H1 (cell line): ENCODE measurements around the gene NUTM2F. TPM values are rescaled to one million over a fixed set of nuclear protein-coding genes. Genes with fewer than 3 reads are reported as not detected.

ENCODE experiments used
- CTCF ChIA-PET: fragments of 300-600 bp; sonication (Branson Sonifier 250); formaldehyde crosslinking; loops from one replicate; lab custom pipeline; 2021; ENCODE audit not compliant: partially characterized antibody; lab: Charles Lee
- POLR2A ChIA-PET: fragments of 300-600 bp; sonication (Branson Sonifier 250); formaldehyde crosslinking; loops from one replicate; lab custom pipeline; 2021; ENCODE audit warnings: inconsistent platforms; ENCODE audit not compliant: partially characterized antibody; lab: Charles Lee
- DNase-seq, 2 experiments: peaks; one replicate each; pipeline versions ENCODE4 v3.0.0 to v3.0.0-alpha.2; 2010 to 2022; ENCODE audit warnings: low spot score in 2 of 2, low read depth in 1 of 2, mixed read lengths in 1 of 2
- FAIRE-seq: peaks from 2 replicates; lab custom pipeline; 2011; peaks lifted over from hg19 to GRCh38; lab: Jason Lieb, UNC
- H2AFZ ChIP-seq: 2 replicates; pipeline ENCODE4 v1.8.1; 2012; ENCODE audit warnings: low read length, inconsistent platforms
- H2AK5ac ChIP-seq: 2 replicates; pipeline ENCODE4 v1.6.1; 2013; ENCODE audit warnings: low read depth, low read length
- H2BK120ac ChIP-seq: replicated peaks from 2 replicates; pipeline ENCODE3; 2013; ENCODE audit warnings: low read depth, low read length, inconsistent platforms
- H2BK12ac ChIP-seq: 2 replicates; pipeline ENCODE4 v1.6.1; 2013; ENCODE audit warnings: low read depth, low read length
- H2BK15ac ChIP-seq: 2 replicates; pipeline ENCODE4 v1.6.1; 2013; ENCODE audit warnings: low read length
- H2BK20ac ChIP-seq: 2 replicates; pipeline ENCODE4 v1.6.1; 2013; ENCODE audit warnings: low read length
- H2BK5ac ChIP-seq: 2 replicates; pipeline ENCODE4 v1.6.1; 2013; ENCODE audit warnings: low read depth, low read length
- H3K14ac ChIP-seq: 2 replicates; pipeline ENCODE4 v1.6.1; 2013; ENCODE audit warnings: inconsistent platforms; ENCODE audit not compliant: insufficient read length
- H3K18ac ChIP-seq: 2 replicates; pipeline ENCODE4 v1.6.1; 2013; ENCODE audit warnings: low read length; ENCODE audit errors: extremely low read depth
- H3K23ac ChIP-seq: 2 replicates; pipeline ENCODE4 v1.6.1; 2013; ENCODE audit warnings: inconsistent platforms; ENCODE audit not compliant: insufficient read length
- H3K23me2 ChIP-seq: 2 replicates; pipeline ENCODE4 v1.6.1; 2013; ENCODE audit warnings: low read depth, low read length
- H3K27ac ChIP-seq: 2 replicates; pipeline ENCODE4 v1.6.1; 2011; ENCODE audit warnings: low read depth, low read length, inconsistent platforms
- H3K27me3 ChIP-seq, 4 experiments: replicated peaks in 1 of 4; 1 replicate in 1 of 4; 2 replicates in 3 of 4; pipeline versions ENCODE4 v1.6.1 to v1.8.1; 2011 to 2013; ENCODE audit warnings: low read length in 3 of 4, mild to moderate bottlenecking in 3 of 4, inconsistent platforms in 2 of 4, mixed read lengths in 2 of 4, moderate library complexity in 1 of 4; ENCODE audit not compliant: control insufficient read depth in 3 of 4, insufficient read depth in 3 of 4; ENCODE audit errors: extremely low read depth in 1 of 4
- H3K36me3 ChIP-seq, 4 experiments: 2 replicates each; pipeline versions ENCODE4 v1.6.1 to v1.8.1; 2011 to 2013; ENCODE audit warnings: mild to moderate bottlenecking in 4 of 4, low read length in 3 of 4, moderate library complexity in 2 of 4, control low read depth in 1 of 4, inconsistent platforms in 1 of 4; ENCODE audit not compliant: insufficient read depth in 4 of 4, control insufficient read depth in 2 of 4
- H3K4ac ChIP-seq: replicated peaks from 2 replicates; pipeline ENCODE3; 2013; ENCODE audit warnings: low read length, low read depth, mixed read lengths, inconsistent platforms; ENCODE audit not compliant: insufficient read length
- H3K4me1 ChIP-seq, 4 experiments: replicated peaks in 1 of 4; 1 replicate in 1 of 4; 2 replicates in 3 of 4; pipeline versions ENCODE4 v1.6.1 to v1.8.1; 2011 to 2013; ENCODE audit warnings: low read length in 3 of 4, inconsistent platforms in 2 of 4, mixed read lengths in 1 of 4; ENCODE audit not compliant: insufficient read depth in 4 of 4, control insufficient read depth in 3 of 4
- H3K4me2 ChIP-seq, 2 experiments: 2 replicates each; pipeline versions ENCODE4 v1.6.1 to v1.8.1; 2011 to 2013; ENCODE audit warnings: low read depth in 2 of 2, low read length in 2 of 2, control low read depth in 1 of 2, inconsistent platforms in 1 of 2, mild to moderate bottlenecking in 1 of 2; ENCODE audit not compliant: insufficient read depth in 1 of 2
- H3K4me3 ChIP-seq, 4 experiments: fragments of 200-600, 300-600 bp in 1 of 4; sonication (generic), shearing (Covaris generic), sonication (Bioruptor Twin) in 1 of 4; 2 replicates each; pipeline versions ENCODE4 v1.5.1 to v1.8.1; 2011 to 2016; ENCODE audit warnings: low read length in 4 of 4, low read depth in 3 of 4, control low read depth in 2 of 4, inconsistent platforms in 2 of 4, mild to moderate bottlenecking in 2 of 4, mixed read lengths in 1 of 4, moderate library complexity in 1 of 4; ENCODE audit not compliant: insufficient read depth in 2 of 4; ENCODE audit errors: extremely low read depth in 1 of 4
- H3K56ac ChIP-seq: replicated peaks from 2 replicates; pipeline ENCODE3; 2013; ENCODE audit warnings: low read depth, mild to moderate bottlenecking, mixed read lengths, low read length, inconsistent platforms; ENCODE audit not compliant: insufficient read length
- H3K79me1 ChIP-seq: 2 replicates; pipeline ENCODE4 v1.6.1; 2013; ENCODE audit warnings: low read depth, low read length, control low read depth
- H3K79me2 ChIP-seq, 2 experiments: 2 replicates each; pipeline versions ENCODE4 v1.6.1 to v1.8.1; 2012 to 2013; ENCODE audit warnings: low read length in 2 of 2, mild to moderate bottlenecking in 2 of 2, inconsistent platforms in 1 of 2; ENCODE audit not compliant: insufficient read depth in 2 of 2, control insufficient read depth in 1 of 2
- H3K9ac ChIP-seq, 4 experiments: replicated peaks in 1 of 4; 1 replicate in 1 of 4; 2 replicates in 3 of 4; pipeline versions ENCODE4 v1.6.1 to v1.8.1; 2011 to 2013; ENCODE audit warnings: low read depth in 3 of 4, low read length in 3 of 4, control low read depth in 2 of 4, mild to moderate bottlenecking in 2 of 4, moderate library complexity in 2 of 4, inconsistent platforms in 1 of 4; ENCODE audit errors: extremely low read depth in 1 of 4
- H3K9me3 ChIP-seq, 2 experiments: 2 replicates each; pipeline versions ENCODE4 v1.6.1 to v1.8.1; 2012 to 2013; ENCODE audit warnings: mild to moderate bottlenecking in 2 of 2, moderate library complexity in 2 of 2, control low read depth in 1 of 2, inconsistent platforms in 1 of 2, low read depth in 1 of 2, low read length in 1 of 2, mixed read lengths in 1 of 2; ENCODE audit not compliant: insufficient read depth in 2 of 2
- H4K20me1 ChIP-seq, 2 experiments: replicated peaks in 1 of 2; 2 replicates each; pipeline versions ENCODE3 to v1.8.1; 2011 to 2013; ENCODE audit warnings: inconsistent platforms in 2 of 2, low read length in 2 of 2, mild to moderate bottlenecking in 1 of 2; ENCODE audit not compliant: insufficient read depth in 2 of 2, control insufficient read depth in 1 of 2
- H4K5ac ChIP-seq: 2 replicates; pipeline ENCODE4 v1.6.1; 2013; ENCODE audit warnings: low read length, low read depth, mixed read lengths, inconsistent platforms; ENCODE audit not compliant: insufficient read length
- H4K8ac ChIP-seq: 2 replicates; pipeline ENCODE4 v1.8.0; 2013; ENCODE audit warnings: mild to moderate bottlenecking, moderate library complexity, low read length, inconsistent platforms; ENCODE audit not compliant: insufficient read depth; ENCODE audit errors: extremely low read depth
- H4K91ac ChIP-seq: replicated peaks from 2 replicates; pipeline ENCODE3; 2013; ENCODE audit warnings: low read length, mixed read lengths, inconsistent platforms; ENCODE audit not compliant: insufficient read length
- CHD1 ChIP-seq: IDR thresholded peaks from 2 replicates; pipeline ENCODE4 v1.6.1; 2012; ENCODE audit warnings: low read depth, low read length, improper control_type of control experiment
- CTBP2 ChIP-seq: IDR thresholded peaks from 2 replicates; pipeline ENCODE4 v1.7.0; 2011; ENCODE audit warnings: borderline replicate concordance, mild to moderate bottlenecking, moderate library complexity, mixed read lengths, low read length; ENCODE audit not compliant: insufficient read depth, insufficient read length
- EZH2 ChIP-seq: fragments of 200-600 bp; sonication (generic); IDR thresholded peaks from 2 replicates; pipeline ENCODE4 v1.7.1; 2012; ENCODE audit warnings: low read depth, mild to moderate bottlenecking, moderate library complexity, low read length, inconsistent platforms; ENCODE audit not compliant: severe bottlenecking
- HDAC2 ChIP-seq, 2 experiments: fragments of 300-600 bp in 1 of 2; sonication (generic) in 1 of 2; IDR thresholded peaks; 2 replicates each; pipeline ENCODE4 v1.6.1; 2011 to 2012; ENCODE audit warnings: low read depth in 2 of 2, low read length in 2 of 2, mild to moderate bottlenecking in 2 of 2, moderate library complexity in 2 of 2, borderline replicate concordance in 1 of 2, inconsistent platforms in 1 of 2
- JUND ChIP-seq: IDR thresholded peaks from 2 replicates; pipeline ENCODE4 v1.6.1; 2011; ENCODE audit warnings: mild to moderate bottlenecking, improper control_type of control experiment, low read length
- KDM4A ChIP-seq: IDR thresholded peaks from one replicate; pipeline ENCODE4 v1.7.1; 2012; ENCODE audit warnings: low read depth, mild to moderate bottlenecking, moderate library complexity, low read length, inconsistent platforms; ENCODE audit not compliant: severe bottlenecking
- NANOG ChIP-seq: IDR thresholded peaks from 2 replicates; pipeline ENCODE4 v1.6.1; 2011; ENCODE audit warnings: low read length, low read depth, mild to moderate bottlenecking, inconsistent platforms; ENCODE audit not compliant: insufficient read depth, poor library complexity, severe bottlenecking
- PHF8 ChIP-seq: fragments of 200-600 bp; sonication (generic); conservative IDR thresholded peaks from 2 replicates; pipeline ENCODE4 v1.7.1; 2012; ENCODE audit warnings: low read depth, mild to moderate bottlenecking, inconsistent platforms, low read length, moderate library complexity
- RNF2 ChIP-seq: fragments of 200-900, 300-1000 bp; sonication (generic); IDR thresholded peaks from 2 replicates; pipeline ENCODE4 v1.7.1; 2016; ENCODE audit warnings: borderline replicate concordance, low read depth, mild to moderate bottlenecking, antibody characterized with exemption, low read length; ENCODE audit not compliant: poor library complexity, severe bottlenecking; ENCODE audit errors: missing control alignments
- TCF12 ChIP-seq: IDR thresholded peaks from 2 replicates; pipeline ENCODE4 v1.6.1; 2011; ENCODE audit warnings: low read depth, mild to moderate bottlenecking, low read length
- polyA plus RNA-seq, 7 experiments: library from polyadenylated mRNA; depleted of rRNA in 3 of 7; stranded (reverse) in 5 of 7; unstranded in 2 of 7; fragments of >200 nt in 5 of 7; fragments of 200-250 nt in 2 of 7; gene quantifications; 1 replicate in 5 of 7; 2 replicates in 1 of 7; 4 replicates in 1 of 7; pipeline versions ENCODE4 v1.2.1 to v1.2.3, GENCODE V29; 2011 to 2013; ENCODE audit warnings: missing spikeins in 2 of 7, mixed read lengths in 2 of 7
- total RNA-seq: library from RNA; stranded (reverse); fragmentation: NEBNext Ultra II Directional; extraction: Animal tissue kit (Norgen Biotek cat#: 25700); gene quantifications from 2 replicates; pipeline ENCODE4 v1.2.1, GENCODE V29; 2021
- TF ChIP-seq, protein P1 (sequence below): IDR thresholded peaks from 2 replicates; pipeline ENCODE4 v1.6.1; 2011; ENCODE audit warnings: low read length, improper control_type of control experiment
- TF ChIP-seq, protein P2 (sequence below): IDR thresholded peaks from 2 replicates; pipeline ENCODE4 v1.6.1; 2012; ENCODE audit warnings: inconsistent platforms

Gene NUTM2F
- total and polyA plus RNA-seq, 2 of the 8 experiments (the other 6 are each of a cell fraction or from before 2014, with no cell fraction given) = 0.06 to 0.19 TPM

DNA sequence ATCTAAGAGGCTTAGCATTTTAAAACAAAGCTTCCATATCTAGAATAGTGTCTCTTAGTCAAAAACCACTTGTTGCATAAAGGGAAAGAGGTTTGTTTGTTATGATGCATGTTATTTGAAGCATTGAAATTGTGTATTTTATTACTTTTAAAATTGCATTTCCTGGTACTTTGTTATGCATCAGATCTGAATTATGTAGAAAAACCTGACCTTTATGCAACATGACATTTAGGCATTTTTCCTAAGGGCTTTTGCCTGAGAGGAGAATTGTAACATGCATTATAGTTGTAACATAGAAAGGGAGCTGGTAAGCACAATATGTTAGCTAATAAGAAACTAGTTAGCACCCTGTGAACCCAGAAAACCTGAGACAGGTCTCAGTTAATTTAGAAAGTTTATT is 47.3 kb downstream of the NUTM2F start:
- 0 out of 7 replicates have a peak, but pooled peaks cover 0 to 3% (median 0%) of the 10 kb centered on the region in 4 experiments for H3K4me1 ChIP-seq
- H3K18ac ChIP-seq = no peak overlapping the region
- no peak overlapping the region for H3K56ac ChIP-seq
- H3K4ac ChIP-seq = no peak overlapping the region
- no peak overlapping the region for H2BK15ac ChIP-seq
- no peaks in the 10 kb centered on the region for H3K23me2 ChIP-seq
- H2BK20ac ChIP-seq = no peak overlapping the region
- ChIA-PET CTCF (interaction anchor here (0.8 to 1.1 kb wide), 2 partner anchors 28 to 160 kb away, joined by 3 to 4 read pairs; no protein-coding TSS in a partner anchor), POLR2A (no interaction called here)
- no peaks in the 10 kb centered on the region for H3K27me3 ChIP-seq
- H3K9me3 ChIP-seq = no peaks in the 10 kb centered on the region
- no peak overlapping the region for H2BK120ac ChIP-seq
- no peak overlapping the region for H2AK5ac ChIP-seq
- no peaks in the 10 kb centered on the region for H4K20me1 ChIP-seq
- no peak overlapping the region for H2BK12ac ChIP-seq
- no peak overlapping the region for H3K23ac ChIP-seq
- H3K4me2 ChIP-seq = no peak overlapping the region
- DNase-seq (no peak), FAIRE-seq (no peak)
- no peak overlapping the region for H2AFZ ChIP-seq
- no peak overlapping the region for H3K14ac ChIP-seq
- peaks cover 0 to 15% (median 0%) of the 10 kb centered on the region in 4 experiments; a peak in 2 of 8 replicates for H3K36me3 ChIP-seq
- no peak overlapping the region for H3K9ac ChIP-seq
- no peak overlapping the region for H3K27ac ChIP-seq
- H2BK5ac ChIP-seq = no peak overlapping the region
- no peak overlapping the region for H4K5ac ChIP-seq
- H3K79me1 ChIP-seq = no peaks in the 10 kb centered on the region
- no peaks in the 10 kb centered on the region for H3K79me2 ChIP-seq
- no peak overlapping the region for H3K4me3 ChIP-seq
- H4K8ac ChIP-seq = no peak overlapping the region
- no peak overlapping the region for H4K91ac ChIP-seq
- TF ChIP-seq HDAC2 (IDR thresholded peaks at IDR 0.05; ENCODE audit: borderline replicate concordance in 1 of 2, low read depth in 2 of 2, low read length in 2 of 2) (no peak), RNF2 (no peak), JUND (no peak), PHF8 (no peak), CTBP2 (no peak), TCF12 (no peak), CHD1 (no peak), NANOG (no peak), EZH2 (no peak), KDM4A (no peak)
- TF ChIP-seq, protein P1, sequence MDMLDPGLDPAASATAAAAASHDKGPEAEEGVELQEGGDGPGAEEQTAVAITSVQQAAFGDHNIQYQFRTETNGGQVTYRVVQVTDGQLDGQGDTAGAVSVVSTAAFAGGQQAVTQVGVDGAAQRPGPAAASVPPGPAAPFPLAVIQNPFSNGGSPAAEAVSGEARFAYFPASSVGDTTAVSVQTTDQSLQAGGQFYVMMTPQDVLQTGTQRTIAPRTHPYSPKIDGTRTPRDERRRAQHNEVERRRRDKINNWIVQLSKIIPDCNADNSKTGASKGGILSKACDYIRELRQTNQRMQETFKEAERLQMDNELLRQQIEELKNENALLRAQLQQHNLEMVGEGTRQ = no peak
- TF ChIP-seq, protein P2, sequence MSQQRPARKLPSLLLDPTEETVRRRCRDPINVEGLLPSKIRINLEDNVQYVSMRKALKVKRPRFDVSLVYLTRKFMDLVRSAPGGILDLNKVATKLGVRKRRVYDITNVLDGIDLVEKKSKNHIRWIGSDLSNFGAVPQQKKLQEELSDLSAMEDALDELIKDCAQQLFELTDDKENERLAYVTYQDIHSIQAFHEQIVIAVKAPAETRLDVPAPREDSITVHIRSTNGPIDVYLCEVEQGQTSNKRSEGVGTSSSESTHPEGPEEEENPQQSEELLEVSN = no peak
